ENCODE results near the gene RAPSN. TPM values are rescaled to one million over a fixed set of nuclear protein-coding genes. Genes with fewer than 3 reads are reported as not detected.
A peak's percentile ranks its signal among the peaks of the same experiment; 100 is the strongest.

RAPSN gene
- total RNA-seq, 1 donor, result 0.43 TPM

DNA sequence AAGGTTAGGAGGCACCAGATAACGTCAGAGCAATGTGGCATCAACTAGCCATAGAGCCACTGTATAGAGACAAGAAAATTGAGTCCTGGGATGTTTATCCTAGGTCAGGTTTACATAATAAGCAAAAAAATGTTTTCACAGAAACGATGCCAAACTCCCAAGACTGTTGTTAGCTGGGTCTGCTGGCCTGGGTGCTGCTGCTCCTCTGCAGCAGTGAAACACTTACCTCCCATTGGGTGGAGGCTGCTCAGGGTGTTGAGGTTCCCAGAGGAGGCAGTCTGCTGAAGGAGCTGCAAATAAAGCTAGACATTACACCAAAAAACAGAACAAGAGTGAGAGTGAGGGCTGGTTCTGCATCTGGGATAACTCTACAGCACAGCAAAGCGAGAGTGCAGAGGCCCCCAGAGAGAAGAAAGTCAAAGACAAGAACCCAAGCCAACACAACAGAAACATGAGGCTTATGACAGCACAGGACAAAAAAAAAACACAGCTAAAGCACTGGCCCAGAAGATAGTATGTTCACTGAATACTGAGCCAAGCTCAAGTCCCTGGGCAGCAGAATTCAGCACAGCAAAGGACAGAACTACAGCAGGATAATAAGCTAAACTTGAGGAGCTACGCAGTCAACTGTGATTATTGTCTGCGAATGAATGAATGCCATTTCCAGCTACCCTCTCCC, 29.9 kb upstream of the RAPSN start:
- TF ChIP-seq, protein P1, sequence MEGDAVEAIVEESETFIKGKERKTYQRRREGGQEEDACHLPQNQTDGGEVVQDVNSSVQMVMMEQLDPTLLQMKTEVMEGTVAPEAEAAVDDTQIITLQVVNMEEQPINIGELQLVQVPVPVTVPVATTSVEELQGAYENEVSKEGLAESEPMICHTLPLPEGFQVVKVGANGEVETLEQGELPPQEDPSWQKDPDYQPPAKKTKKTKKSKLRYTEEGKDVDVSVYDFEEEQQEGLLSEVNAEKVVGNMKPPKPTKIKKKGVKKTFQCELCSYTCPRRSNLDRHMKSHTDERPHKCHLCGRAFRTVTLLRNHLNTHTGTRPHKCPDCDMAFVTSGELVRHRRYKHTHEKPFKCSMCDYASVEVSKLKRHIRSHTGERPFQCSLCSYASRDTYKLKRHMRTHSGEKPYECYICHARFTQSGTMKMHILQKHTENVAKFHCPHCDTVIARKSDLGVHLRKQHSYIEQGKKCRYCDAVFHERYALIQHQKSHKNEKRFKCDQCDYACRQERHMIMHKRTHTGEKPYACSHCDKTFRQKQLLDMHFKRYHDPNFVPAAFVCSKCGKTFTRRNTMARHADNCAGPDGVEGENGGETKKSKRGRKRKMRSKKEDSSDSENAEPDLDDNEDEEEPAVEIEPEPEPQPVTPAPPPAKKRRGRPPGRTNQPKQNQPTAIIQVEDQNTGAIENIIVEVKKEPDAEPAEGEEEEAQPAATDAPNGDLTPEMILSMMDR (IDR thresholded peaks at IDR 0.05; ENCODE audit: insufficient read depth, low read depth, low read length), result no peak
- no peak overlapping the region for H3K4me3 ChIP-seq (ENCODE audit: low read depth, low read length)
- DNase-seq (ENCODE audit: low read depth), result peak; percentile 32

DNA sequence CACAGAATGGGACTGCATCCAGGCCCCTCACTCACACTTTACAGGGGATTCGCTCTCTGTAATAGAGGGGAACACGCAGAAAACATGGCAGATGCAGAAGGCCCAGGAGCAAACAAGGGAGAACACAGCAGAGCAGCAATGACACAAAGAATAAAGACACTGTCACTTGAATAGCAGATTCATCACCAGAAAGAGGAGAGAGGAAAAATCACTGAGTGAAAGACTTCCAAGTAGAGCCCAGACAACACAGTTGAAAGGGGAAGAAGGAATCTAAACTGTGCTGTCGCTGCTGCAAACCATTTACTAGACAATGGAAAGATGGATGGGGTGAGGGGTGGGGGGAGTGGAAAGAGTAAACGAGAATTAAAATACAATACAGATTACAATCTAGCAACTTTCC, 28.8 kb upstream of the RAPSN start:
- H3K4me3 ChIP-seq (ENCODE audit: low read depth, low read length), result no peak overlapping the region
- DNase-seq (ENCODE audit: low read depth), result no peak

DNA sequence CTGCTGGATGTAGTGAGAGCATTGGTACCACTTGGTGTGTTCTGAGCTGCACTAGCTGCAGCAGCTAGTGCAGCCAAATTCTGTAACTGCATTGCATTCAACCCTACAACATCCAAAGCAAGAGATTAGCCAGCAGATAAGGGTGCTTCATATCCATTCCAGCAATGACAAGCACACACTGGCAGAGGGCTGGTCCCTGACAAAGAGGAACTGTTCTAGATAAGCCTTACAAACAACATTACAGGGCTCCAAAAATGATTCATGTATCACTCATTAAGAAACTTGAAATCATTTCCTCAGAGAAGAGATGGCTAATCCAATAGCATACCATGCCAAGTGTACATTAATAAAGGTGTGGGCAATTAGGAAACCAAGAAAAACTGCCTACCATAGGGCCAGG, 28.4 kb upstream of the RAPSN start:
- DNase-seq (ENCODE audit: low read depth), result no peak
- H3K4me3 ChIP-seq (ENCODE audit: low read depth, low read length), result no peak overlapping the region
- TF ChIP-seq, protein P1 (IDR thresholded peaks at IDR 0.05; ENCODE audit: insufficient read depth, low read depth, low read length), result no peak

More for the DNA sequence above, 28.8 kb upstream of the RAPSN start:
- TF ChIP-seq, protein P1 (IDR thresholded peaks at IDR 0.05; ENCODE audit: insufficient read depth, low read depth, low read length), result no peak

DNA sequence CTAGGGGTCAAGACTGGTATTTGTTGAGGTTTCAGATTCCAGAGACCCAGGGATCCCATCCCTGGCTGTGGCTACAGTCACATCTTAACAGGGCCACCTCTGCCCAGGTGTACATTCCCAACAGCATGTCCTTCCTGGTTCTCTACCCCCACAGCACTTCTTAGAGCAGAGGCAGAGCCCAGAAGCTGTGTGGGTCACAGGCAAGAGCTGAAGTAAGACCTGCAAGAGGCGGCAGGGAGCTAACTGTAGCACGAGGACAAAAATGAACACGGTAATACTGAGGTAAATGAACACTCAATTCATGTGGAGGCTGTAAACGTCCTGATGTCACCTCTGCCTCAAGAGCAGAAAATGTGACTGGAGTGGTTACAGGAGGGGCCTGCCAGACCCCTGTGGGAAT, 21.7 kb upstream of the RAPSN start:
- no peak overlapping the region for H3K4me3 ChIP-seq (ENCODE audit: low read depth, low read length)
- no peak for DNase-seq (ENCODE audit: low read depth)

GRCh38 chr11:47469361-47470179, 20.6 kb upstream of the RAPSN start:
- DNase-seq (ENCODE audit: low read depth), result peak; percentile 53
- H3K4me3 ChIP-seq (ENCODE audit: low read depth, low read length), result no peak overlapping the region
- TF ChIP-seq, protein P1 (IDR thresholded peaks at IDR 0.05; ENCODE audit: insufficient read depth, low read depth, low read length), result no peak

More for the DNA sequence above, 21.7 kb upstream of the RAPSN start:
- TF ChIP-seq, protein P1 (IDR thresholded peaks at IDR 0.05; ENCODE audit: insufficient read depth, low read depth, low read length), result no peak

- TF ChIP-seq, protein P1 (IDR thresholded peaks at IDR 0.05; ENCODE audit: insufficient read depth, low read depth, low read length), result no peak
- no peak overlapping the region for H3K4me3 ChIP-seq (ENCODE audit: low read depth, low read length)
- DNase-seq (ENCODE audit: low read depth), result no peak
Measured at GRCh38 chr11:47468598-47469214, 19.8 kb upstream of the RAPSN start.
